SK-N-SH (cell line): ENCODE results near the gene PRDM15. TPM values are rescaled to one million over a fixed set of nuclear protein-coding genes. Genes with fewer than 3 reads are reported as not detected.

Source experiments
- CTCF ChIA-PET: fragments of 300-600, 350-600 bp; formaldehyde crosslinking; extraction: SDS; loops from one replicate; lab custom pipeline; 2021; lab: Yijun Ruan, JAX
- POLR2A ChIA-PET: fragments of 350-600 bp; sonication (Branson Sonifier 250); formaldehyde crosslinking; extraction: SDS; loops from one replicate; lab custom pipeline; 2020; ENCODE audit warnings: antibody characterized with exemption, inconsistent platforms; lab: Yijun Ruan, JAX
- DNase-seq: peaks from one replicate; pipeline ENCODE4 v3.0.0; 2012
- H2AFZ ChIP-seq: fragments of 200-600 bp; sonication (generic); 2 replicates; pipeline ENCODE4 v1.8.1; 2016; ENCODE audit warnings: antibody characterized with exemption, mild to moderate bottlenecking, low read depth
- H3F3A ChIP-seq: fragments of 200-600 bp; sonication (generic); replicated peaks from 2 replicates; pipeline ENCODE3; 2016; ENCODE audit warnings: antibody characterized with exemption, mild to moderate bottlenecking; ENCODE audit not compliant: insufficient read depth
- H3K27ac ChIP-seq, 2 experiments: fragments of 200-500 bp in 1 of 2; fragments of 200-600 bp in 1 of 2; sonication (Bioruptor generic) in 1 of 2; sonication (generic), shearing (Covaris generic) in 1 of 2; 2 replicates each; pipeline versions ENCODE4 v1.5.1 to v1.6.1; 2014 to 2016; ENCODE audit warnings: low read depth in 2 of 2, inconsistent platforms in 1 of 2, low read length in 1 of 2, mild to moderate bottlenecking in 1 of 2, mixed read lengths in 1 of 2
- H3K27me3 ChIP-seq: fragments of 200-600 bp; sonication (generic), shearing (Covaris generic); 2 replicates; pipeline ENCODE4 v1.6.1; 2016; ENCODE audit warnings: mixed run types; ENCODE audit not compliant: insufficient read depth
- H3K36me3 ChIP-seq, 2 experiments: fragments of 200-500 bp in 1 of 2; fragments of 200-600 bp in 1 of 2; sonication (Bioruptor generic) in 1 of 2; sonication (generic) in 1 of 2; replicated peaks in 1 of 2; 2 replicates each; pipeline versions ENCODE3 to v1.5.1; 2014 to 2016; ENCODE audit warnings: low read length in 1 of 2, mild to moderate bottlenecking in 1 of 2; ENCODE audit not compliant: insufficient read depth in 2 of 2, control insufficient read depth in 1 of 2
- H3K4me1 ChIP-seq, 2 experiments: fragments of 200-500 bp in 1 of 2; fragments of 200-600 bp in 1 of 2; sonication (Bioruptor generic) in 1 of 2; sonication (generic), shearing (Covaris generic) in 1 of 2; 2 replicates each; pipeline versions ENCODE4 v1.5.1 to v1.6.1; 2014 to 2016; ENCODE audit warnings: low read depth in 1 of 2, low read length in 1 of 2, mixed run types in 1 of 2; ENCODE audit not compliant: insufficient read depth in 2 of 2, control insufficient read depth in 1 of 2
- H3K4me2 ChIP-seq: fragments of 200-600 bp; sonication (generic), shearing (Covaris generic); 2 replicates; pipeline ENCODE4 v1.6.1; 2017; ENCODE audit warnings: mixed run types
- H3K4me3 ChIP-seq, 2 experiments: fragments of 200-500 bp in 1 of 2; fragments of 200-600 bp in 1 of 2; sonication (Bioruptor generic) in 1 of 2; sonication (generic), shearing (Covaris generic) in 1 of 2; 2 replicates each; pipeline versions ENCODE4 v1.5.1 to v1.8.1; 2014 to 2016; ENCODE audit warnings: low read depth in 2 of 2, inconsistent platforms in 1 of 2, low read length in 1 of 2, mild to moderate bottlenecking in 1 of 2, mixed read lengths in 1 of 2, moderate library complexity in 1 of 2
- H3K79me2 ChIP-seq: fragments of 200-600 bp; sonication (generic); 2 replicates; pipeline ENCODE4 v1.8.1; 2017; ENCODE audit warnings: mild to moderate bottlenecking; ENCODE audit not compliant: insufficient read depth
- H3K9ac ChIP-seq: fragments of 200-600 bp; sonication (generic); 2 replicates; pipeline ENCODE4 v1.6.1; 2017; ENCODE audit warnings: mixed run types
- H3K9me2 ChIP-seq: fragments of 200-600 bp; sonication (generic); 2 replicates; pipeline ENCODE4 v1.6.1; 2017; ENCODE audit warnings: mixed run types
- H3K9me3 ChIP-seq: fragments of 200-600 bp; sonication (generic); 2 replicates; pipeline ENCODE4 v1.6.1; 2017; ENCODE audit warnings: mixed run types, mild to moderate bottlenecking, moderate library complexity
- H4K20me1 ChIP-seq: fragments of 200-600 bp; sonication (generic); 2 replicates; pipeline ENCODE4 v1.6.1; 2017; ENCODE audit warnings: mild to moderate bottlenecking, mixed run types; ENCODE audit not compliant: insufficient read depth
- CHD2 ChIP-seq: fragments of 150-350 bp; IDR thresholded peaks from 2 replicates; pipeline ENCODE4 v1.6.1; 2018; ENCODE audit warnings: low read length; ENCODE audit not compliant: partially characterized antibody
- CTCF ChIP-seq: fragments of 200-600 bp; sonication (generic); IDR thresholded peaks from 2 replicates; pipeline ENCODE4 v1.6.1; 2017; ENCODE audit warnings: antibody characterized with exemption, mild to moderate bottlenecking, moderate library complexity
- ELF1 ChIP-seq: IDR thresholded peaks from 2 replicates; pipeline ENCODE4 v1.4.0; 2012
- EP300 ChIP-seq, 2 experiments: IDR thresholded peaks; 2 replicates each; pipeline versions ENCODE4 v1.4.0 to v1.6.1; 2012; ENCODE audit warnings: borderline replicate concordance in 1 of 2, low read depth in 1 of 2, low read length in 1 of 2
- EZH2phosphoT487 ChIP-seq: fragments of 200-600 bp; sonication (generic); IDR thresholded peaks from 2 replicates; pipeline ENCODE4 v1.6.1; 2017; ENCODE audit warnings: low read depth, mixed run types, mild to moderate bottlenecking, antibody characterized with exemption, moderate library complexity, borderline replicate concordance
- FOSL2 ChIP-seq: IDR thresholded peaks from 2 replicates; pipeline ENCODE4 v1.4.0; 2012; ENCODE audit warnings: low read depth, mild to moderate bottlenecking, moderate library complexity, borderline replicate concordance
- FOXJ3 ChIP-seq: sonication (generic); formaldehyde crosslinking; IDR thresholded peaks from 2 replicates; pipeline ENCODE4 v1.5.1; 2020; ENCODE audit warnings: mild to moderate bottlenecking, missing genetic modification reagents
- FOXM1 ChIP-seq: IDR thresholded peaks from 2 replicates; pipeline ENCODE4 v1.4.0; 2012; ENCODE audit warnings: low read depth, mild to moderate bottlenecking
- GABPA ChIP-seq: IDR thresholded peaks from 2 replicates; pipeline ENCODE4 v1.4.0; 2012; ENCODE audit warnings: low read depth, mild to moderate bottlenecking
- GATA2 ChIP-seq: sonication (generic); formaldehyde crosslinking; IDR thresholded peaks from 2 replicates; pipeline ENCODE4 v1.5.0; 2020; ENCODE audit warnings: mild to moderate bottlenecking, missing genetic modification reagents
- JUND ChIP-seq: IDR thresholded peaks from 2 replicates; pipeline ENCODE4 v1.4.0; 2012
- MAX ChIP-seq: IDR thresholded peaks from 2 replicates; pipeline ENCODE4 v1.4.0; 2012; ENCODE audit warnings: low read depth
- MEF2A ChIP-seq: IDR thresholded peaks from 2 replicates; pipeline ENCODE4 v1.4.0; 2012; ENCODE audit warnings: low read depth, borderline replicate concordance
- MXI1 ChIP-seq: IDR thresholded peaks from 2 replicates; pipeline ENCODE4 v1.6.1; 2012; ENCODE audit warnings: mild to moderate bottlenecking, low read depth, low read length, improper control_type of control experiment
- NFIC ChIP-seq: IDR thresholded peaks from 2 replicates; pipeline ENCODE4 v1.4.0; 2012; ENCODE audit warnings: borderline replicate concordance
- POLR2AphosphoS5 ChIP-seq: IDR thresholded peaks from 2 replicates; pipeline ENCODE4 v1.6.1; 2012; ENCODE audit warnings: low read depth, low read length
- RAD21 ChIP-seq: IDR thresholded peaks from 2 replicates; pipeline ENCODE4 v1.6.1; 2012; ENCODE audit warnings: mild to moderate bottlenecking, low read length
- RCOR1 ChIP-seq: fragments of 150-350 bp; IDR thresholded peaks from 2 replicates; pipeline ENCODE4 v1.6.1; 2017; ENCODE audit warnings: antibody characterized with exemption, low read length
- REST ChIP-seq: IDR thresholded peaks from 2 replicates; pipeline ENCODE4 v1.6.1; 2012; ENCODE audit warnings: mild to moderate bottlenecking, low read depth, low read length, moderate library complexity
- RXRA ChIP-seq: IDR thresholded peaks from 2 replicates; pipeline ENCODE4 v1.4.0; 2012; ENCODE audit warnings: low read depth, mild to moderate bottlenecking, borderline replicate concordance
- SIN3A ChIP-seq: IDR thresholded peaks from 2 replicates; pipeline ENCODE4 v1.6.1; 2012; ENCODE audit warnings: low read depth, mild to moderate bottlenecking, low read length, moderate library complexity, borderline replicate concordance
- SMC3 ChIP-seq: IDR thresholded peaks from 2 replicates; pipeline ENCODE4 v1.6.1; 2012; ENCODE audit warnings: low read depth, low read length, improper control_type of control experiment
- TCF12 ChIP-seq: IDR thresholded peaks from 2 replicates; pipeline ENCODE4 v1.4.0; 2012
- TEAD4 ChIP-seq: IDR thresholded peaks from 2 replicates; pipeline ENCODE4 v1.4.0; 2012; ENCODE audit warnings: mild to moderate bottlenecking, borderline replicate concordance; ENCODE audit not compliant: insufficient read depth
- USF1 ChIP-seq: IDR thresholded peaks from 2 replicates; pipeline ENCODE4 v1.4.0; 2012; ENCODE audit warnings: low read depth, borderline replicate concordance
- USF2 ChIP-seq: fragments of 150-350 bp; IDR thresholded peaks from 2 replicates; pipeline ENCODE4 v1.6.1; 2017; ENCODE audit warnings: antibody characterized with exemption, low read length, low read depth, borderline replicate concordance
- YY1 ChIP-seq: IDR thresholded peaks from 2 replicates; pipeline ENCODE4 v1.4.0; 2012; ENCODE audit warnings: low read depth, mild to moderate bottlenecking
- WGBS: methylation state at CpG from one replicate; pipeline ENCODE4 v1.1.6; 2017; ENCODE audit warnings: low lambda C conversion rate; 5-methylcytosine and 5-hydroxymethylcytosine counted together
- polyA plus RNA-seq, 3 experiments: library from polyadenylated mRNA; depleted of rRNA; stranded (reverse); fragments of >200 nt; gene quantifications; 2 replicates each; pipeline ENCODE4 v1.2.3, GENCODE V29; 2012
- TF ChIP-seq, protein P1 (sequence below): IDR thresholded peaks from 2 replicates; pipeline ENCODE4; 2012

PRDM15 gene
- polyA plus RNA-seq, 1 of the 3 experiments (the other 2 are of a cell fraction): 7.0 TPM

DNA sequence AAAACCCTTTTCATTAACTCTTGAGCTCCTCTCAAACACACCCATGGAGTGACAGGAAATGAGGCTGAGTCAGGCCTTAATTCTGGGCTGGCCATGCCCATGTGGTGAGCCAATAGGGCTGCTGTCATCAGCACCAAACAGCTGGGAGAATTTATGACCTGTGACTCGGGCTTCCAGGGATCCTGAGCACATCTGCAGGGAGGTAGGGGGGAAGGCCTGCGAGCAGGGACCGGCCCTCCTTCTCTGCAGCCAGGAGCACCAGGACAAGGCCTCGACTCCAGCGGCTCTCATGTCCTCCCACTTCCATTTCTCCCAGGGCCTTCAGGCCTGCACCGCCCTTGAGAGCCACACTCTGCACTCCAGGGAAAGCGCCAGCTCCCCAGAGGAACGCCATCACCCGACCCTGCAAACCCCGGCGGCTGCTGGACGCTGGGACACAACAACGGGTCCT is 126.9 kb downstream of the PRDM15 start:
- H3K9ac ChIP-seq: no peak overlapping the region
- POLR2A ChIA-PET: no interaction called here
- DNase-seq: no peak
- peaks cover 0 to 21% of the 10 kb centered on the region in 2 experiments; a peak in 1 of 4 replicates for H3K4me1 ChIP-seq
- CTCF ChIA-PET: interaction anchor here (1.2 kb wide), 1 partner anchor 26 kb away, joined by 4 read pairs; no protein-coding TSS in a partner anchor
- H3K4me2 ChIP-seq: peak overlapping the region; percentile 33
- no peaks in the 10 kb centered on the region for H3F3A ChIP-seq
- H3K9me3 ChIP-seq: no peaks in the 10 kb centered on the region
- no peaks in the 10 kb centered on the region for H3K9me2 ChIP-seq
- 80% methylated on average over 12 of the region's 13 CpGs for WGBS
- peaks cover 6% of the 10 kb centered on the region; the same call in 1 of the 2 replicates for H3K79me2 ChIP-seq
- no peaks in the 10 kb centered on the region for H3K27me3 ChIP-seq
- H3K36me3 ChIP-seq: no peaks in the 10 kb centered on the region
- H2AFZ ChIP-seq: no peak overlapping the region
- no peaks in the 10 kb centered on the region for H4K20me1 ChIP-seq
- H3K4me3 ChIP-seq: no peak overlapping the region
- H3K27ac ChIP-seq: no peak overlapping the region
- no peak for TF ChIP-seq EZH2phosphoT487
- no peak for TF ChIP-seq REST
- TF ChIP-seq, protein P1, sequence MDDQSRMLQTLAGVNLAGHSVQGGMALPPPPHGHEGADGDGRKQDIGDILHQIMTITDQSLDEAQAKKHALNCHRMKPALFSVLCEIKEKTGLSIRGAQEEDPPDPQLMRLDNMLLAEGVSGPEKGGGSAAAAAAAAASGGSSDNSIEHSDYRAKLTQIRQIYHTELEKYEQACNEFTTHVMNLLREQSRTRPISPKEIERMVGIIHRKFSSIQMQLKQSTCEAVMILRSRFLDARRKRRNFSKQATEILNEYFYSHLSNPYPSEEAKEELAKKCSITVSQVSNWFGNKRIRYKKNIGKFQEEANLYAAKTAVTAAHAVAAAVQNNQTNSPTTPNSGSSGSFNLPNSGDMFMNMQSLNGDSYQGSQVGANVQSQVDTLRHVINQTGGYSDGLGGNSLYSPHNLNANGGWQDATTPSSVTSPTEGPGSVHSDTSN: peak; percentile 87
- no peak for TF ChIP-seq CHD2
- no peak for TF ChIP-seq SMC3
- no peak for TF ChIP-seq USF1
- TF ChIP-seq GABPA: no peak
- TF ChIP-seq EP300 (IDR thresholded peaks at IDR 0.05; ENCODE audit: borderline replicate concordance in 1 of 2, low read depth in 1 of 2, low read length in 1 of 2): 0 out of 4 replicates have a peak, but pooled peaks of 1 of the 2 experiments have one; percentile 15
- TF ChIP-seq FOXM1: no peak
- no peak for TF ChIP-seq NFIC
- TF ChIP-seq MEF2A: no peak
- no peak for TF ChIP-seq RXRA
- TF ChIP-seq CTCF: no peak
- TF ChIP-seq POLR2AphosphoS5: no peak
- TF ChIP-seq TEAD4: no peak
- peak; percentile 45; the same call in 1 of the 2 replicates for TF ChIP-seq FOSL2
- no peak for TF ChIP-seq USF2
- peak; percentile 33; the same call in 1 of the 2 replicates for TF ChIP-seq MAX
- no peak for TF ChIP-seq YY1
- TF ChIP-seq RCOR1: no peak
- peak; percentile 74 for TF ChIP-seq TCF12
- TF ChIP-seq MXI1: no peak
- TF ChIP-seq JUND: peak; percentile 47
- no peak for TF ChIP-seq ELF1
- no peak for TF ChIP-seq RAD21
- no peak for TF ChIP-seq GATA2 (CRISPR knock-in tag)
- no peak for TF ChIP-seq FOXJ3 (CRISPR knock-in tag)
- no peak for TF ChIP-seq SIN3A
